GM18861 (cell line): ENCODE data around the gene POLE.
"Not testable (repeated sequence)": the region's sequence is repeated elsewhere in the genome, so short reads cannot be mapped to it uniquely, and the experiment has no call there.

ENCODE experiments used
- ATAC-seq: cut with Tn5 transposase; IDR thresholded peaks from one replicate; pipeline ENCODE4 v1.9.1; 2021; ENCODE audit not compliant: unreplicated experiment

The POLE gene

DNA sequence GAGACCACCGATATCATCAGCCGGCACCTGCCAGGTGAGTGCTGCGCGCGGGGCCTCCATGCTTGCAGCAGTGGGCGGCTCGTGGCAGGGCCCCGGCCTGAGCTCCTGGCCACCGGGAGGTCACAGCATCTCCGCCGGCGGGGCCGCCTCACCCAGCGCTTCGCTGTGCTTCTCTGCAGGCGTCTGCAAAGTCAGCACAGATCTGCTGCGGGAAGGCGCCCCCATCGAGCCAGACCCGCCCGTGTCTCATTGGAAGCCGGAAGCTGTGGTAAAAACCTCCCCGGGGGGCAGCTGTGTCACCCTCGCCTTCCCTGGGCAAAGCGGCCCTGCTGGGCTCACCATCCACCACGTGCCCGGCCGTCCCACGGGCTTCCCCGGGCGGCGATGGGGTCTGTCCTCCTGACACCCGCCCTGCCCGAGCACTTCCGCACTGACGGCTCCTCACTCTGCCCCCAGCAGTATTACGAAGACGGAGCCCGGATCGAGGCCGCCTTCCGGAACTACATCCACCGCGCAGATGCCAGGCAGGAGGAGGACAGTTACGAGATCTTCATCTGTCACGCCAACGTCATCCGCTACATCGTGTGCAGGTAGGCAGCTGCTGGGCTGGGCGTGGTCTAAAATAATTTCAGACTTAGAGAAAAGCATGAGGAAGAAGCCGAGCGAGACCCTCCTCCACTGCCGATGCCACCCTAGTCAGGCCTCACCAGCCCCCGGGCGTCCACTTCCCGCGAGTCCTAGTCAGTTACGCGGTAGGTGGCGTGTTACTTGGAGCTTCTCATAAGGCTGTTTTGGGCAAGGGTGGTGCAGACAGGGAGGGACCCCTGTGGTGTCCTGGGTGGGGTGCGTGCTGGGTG lies 30.6 kb upstream of the POLE start:
- ATAC-seq = no peak

GRCh38 chr12:132717011-132717410 lies 29.9 kb upstream of the POLE start:
- ATAC-seq = no peak

DNA sequence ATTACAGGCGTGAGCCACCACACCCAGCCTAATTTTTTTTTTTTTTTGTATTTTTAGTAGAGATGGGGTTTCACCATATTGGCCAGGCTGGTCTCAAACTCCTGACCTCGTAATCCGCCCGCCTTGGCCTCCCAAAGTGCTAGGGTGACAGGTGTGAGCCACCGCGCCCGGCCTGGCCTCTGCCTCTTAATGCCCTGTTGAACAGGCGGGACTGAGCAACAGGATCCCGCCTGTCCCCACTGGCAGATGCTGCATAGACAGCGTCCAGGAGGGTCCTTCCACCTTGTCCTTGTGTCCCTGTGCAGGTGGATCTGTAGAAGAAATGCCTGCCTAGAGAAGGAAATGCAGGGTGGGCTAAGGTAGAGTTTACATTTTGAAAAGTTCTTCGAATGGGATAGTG lies 29.2 kb upstream of the POLE start:
- ATAC-seq = no peak

DNA sequence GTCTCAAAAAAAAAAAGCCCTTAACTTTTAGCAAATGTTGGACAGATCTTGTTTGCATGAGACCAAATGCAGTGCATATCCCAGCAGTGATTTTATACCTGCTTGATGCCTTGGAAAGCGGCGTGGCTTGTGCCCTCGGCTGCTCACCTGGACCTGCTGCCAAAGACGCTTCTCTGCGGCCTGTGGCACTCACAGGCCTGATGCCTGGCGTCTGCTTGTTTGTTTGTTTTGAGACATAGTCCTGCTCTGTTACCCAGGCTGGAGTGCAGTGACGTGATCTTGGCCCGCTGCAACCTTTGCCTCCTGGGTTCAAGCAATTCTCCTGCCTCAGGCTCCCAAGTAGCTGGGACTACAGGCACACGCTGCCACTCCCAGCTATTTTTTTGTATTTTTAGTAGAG lies 28.7 kb upstream of the POLE start:
- no peak for ATAC-seq

DNA sequence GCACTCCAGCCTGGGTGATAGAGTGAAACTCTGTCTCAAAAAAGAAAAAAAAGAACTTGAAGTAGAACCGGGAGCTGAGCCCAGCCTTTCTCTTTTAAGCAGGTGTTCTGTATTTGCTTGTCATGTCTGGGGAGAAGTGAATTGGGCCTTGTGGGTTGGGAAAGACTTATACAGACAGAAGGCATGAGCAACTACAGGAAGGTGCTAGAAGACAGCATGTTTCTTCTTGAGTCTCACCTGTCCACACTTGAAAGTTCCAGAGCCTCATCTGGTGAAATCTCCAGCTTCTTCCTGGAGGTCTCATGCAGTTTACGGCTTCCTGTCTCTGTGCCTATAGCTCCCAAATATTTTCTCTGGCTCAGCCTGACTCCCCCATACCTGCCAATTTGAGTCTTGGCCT lies 26.0 kb upstream of the POLE start:
- ATAC-seq = no peak

DNA sequence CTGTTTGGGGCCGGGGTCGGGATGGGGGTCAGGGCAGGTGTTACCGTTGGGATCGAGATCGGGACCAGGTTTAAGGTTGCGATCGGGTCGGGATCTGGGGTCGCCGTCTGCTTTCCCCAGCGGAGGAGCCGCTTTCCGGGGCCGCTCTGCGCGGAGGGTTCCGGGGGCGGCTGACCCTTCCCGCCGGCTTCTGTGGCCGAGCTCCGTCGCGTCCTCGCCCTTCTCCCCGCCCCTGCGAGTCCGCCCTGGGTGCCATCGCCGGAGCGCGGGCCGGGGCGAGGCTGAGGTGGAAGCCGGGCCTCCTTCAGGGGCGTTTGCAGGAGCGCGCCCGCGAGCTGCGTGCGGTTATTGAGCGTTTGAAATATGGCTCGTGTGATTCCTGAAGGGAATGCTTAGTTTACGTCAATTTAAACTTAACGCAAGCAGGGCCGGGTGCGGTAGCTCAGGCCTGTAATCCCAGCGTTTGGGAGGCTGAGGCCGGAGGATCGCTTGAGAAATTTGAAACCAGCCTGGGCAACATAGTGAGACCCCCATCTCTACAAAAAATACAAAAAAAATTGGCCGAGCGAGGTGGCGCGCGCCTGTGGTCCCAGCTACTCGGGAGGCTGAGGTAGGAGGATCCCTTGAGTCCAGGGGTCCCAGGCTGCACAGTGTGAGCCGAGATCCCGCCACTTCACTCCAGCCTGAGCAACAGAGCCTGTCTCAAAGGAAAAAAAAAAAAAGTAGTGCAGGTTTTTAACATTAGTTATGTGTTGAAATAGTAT lies 24.1 kb upstream of the POLE start:
- ATAC-seq = no peak

DNA sequence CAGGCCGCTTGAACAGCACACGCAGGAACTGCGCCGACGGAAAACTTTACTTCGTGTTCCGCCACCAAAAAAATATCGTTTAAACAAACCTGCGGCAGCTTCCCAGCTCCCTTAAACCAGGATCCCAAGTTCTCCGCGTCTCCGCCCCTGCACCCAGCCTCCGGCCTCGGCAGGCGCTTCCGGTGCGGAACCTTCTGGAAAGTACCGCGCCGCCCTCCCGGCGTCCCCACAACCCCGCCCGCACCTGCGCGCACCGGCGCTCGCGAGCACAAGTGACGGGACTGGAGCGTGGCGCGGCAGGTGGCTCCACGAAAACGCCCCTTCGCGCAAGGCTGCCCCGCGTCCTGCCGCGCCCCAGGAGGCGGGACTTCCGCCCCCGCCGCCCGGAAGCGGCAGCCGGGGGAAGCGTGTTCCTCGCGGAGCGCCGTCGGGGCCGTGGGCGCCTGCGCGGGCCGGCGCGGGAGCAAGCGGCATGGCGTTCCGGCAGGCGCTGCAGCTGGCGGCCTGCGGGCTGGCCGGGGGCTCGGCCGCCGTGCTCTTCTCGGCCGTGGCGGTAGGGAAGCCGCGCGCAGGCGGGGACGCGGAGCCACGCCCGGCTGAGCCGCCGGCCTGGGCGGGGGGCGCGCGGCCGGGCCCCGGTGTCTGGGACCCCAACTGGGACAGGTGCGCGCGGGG lies 23.4 kb upstream of the POLE start, which contains the start of gene PGAM5:
Gene PGAM5, plus strand, starts transcription at position 438 of the 675 bp plus-strand sequence. Its CDS starts 35 bp downstream, at position 473.
- peak; percentile 86 for ATAC-seq

DNA sequence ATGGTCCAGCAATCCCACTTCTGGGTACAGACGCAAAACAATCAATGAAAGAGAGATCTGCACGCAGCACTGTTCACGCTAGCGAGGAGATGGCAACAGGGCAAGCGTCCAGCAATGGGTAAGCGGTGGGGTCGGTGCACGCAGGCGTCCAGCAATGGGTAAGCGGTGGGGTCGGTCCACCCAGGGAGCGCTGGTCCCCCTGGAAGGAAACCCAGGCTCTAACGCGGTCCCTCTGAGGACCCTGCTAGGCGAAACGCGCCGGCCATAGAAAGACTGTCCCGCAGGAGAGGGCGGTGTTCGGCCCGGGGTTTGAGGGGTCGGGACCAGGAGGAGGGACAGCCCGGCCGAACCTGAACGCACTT lies 22.9 kb upstream of the POLE start:
- ATAC-seq = peak; percentile 9

DNA sequence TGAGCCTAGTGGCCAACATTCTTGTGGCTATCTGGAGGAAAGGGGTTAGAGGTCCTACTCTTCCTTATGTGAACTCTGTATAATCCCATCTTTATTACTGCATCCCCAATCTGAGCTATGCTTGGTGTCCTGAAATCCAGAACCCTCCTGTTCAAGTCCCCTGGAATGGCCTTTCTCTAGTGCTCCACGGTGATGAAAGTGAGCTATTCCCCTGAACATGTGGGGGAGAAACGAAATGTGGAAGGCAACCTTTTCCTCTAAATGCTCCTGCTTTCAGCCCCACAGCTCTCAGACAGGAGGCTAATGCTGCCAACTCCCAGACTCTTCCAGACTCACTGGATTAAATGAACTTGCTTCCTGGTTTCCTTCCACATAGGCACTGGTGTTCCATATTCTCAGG lies 21.0 kb upstream of the POLE start:
- no peak for ATAC-seq

DNA sequence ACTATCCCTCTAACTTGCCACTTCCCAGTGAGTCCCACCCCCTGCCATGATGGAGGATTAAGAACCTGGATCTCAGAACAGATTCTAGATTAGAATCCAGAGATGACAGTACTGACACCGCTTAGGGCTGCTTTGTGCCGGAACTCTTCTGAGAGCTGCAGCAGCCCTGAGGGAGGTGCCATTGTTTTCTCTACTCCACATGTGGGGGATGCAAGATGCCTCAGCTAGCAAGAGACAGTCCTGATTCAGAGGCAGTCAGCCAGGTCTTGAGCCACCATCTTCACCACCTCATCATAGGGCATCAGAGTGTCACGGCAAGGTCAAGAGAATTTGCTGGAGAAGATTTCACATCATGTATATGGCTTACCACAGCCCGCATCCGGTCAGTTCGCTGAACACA lies 20.1 kb upstream of the POLE start:
- ATAC-seq = no peak

DNA sequence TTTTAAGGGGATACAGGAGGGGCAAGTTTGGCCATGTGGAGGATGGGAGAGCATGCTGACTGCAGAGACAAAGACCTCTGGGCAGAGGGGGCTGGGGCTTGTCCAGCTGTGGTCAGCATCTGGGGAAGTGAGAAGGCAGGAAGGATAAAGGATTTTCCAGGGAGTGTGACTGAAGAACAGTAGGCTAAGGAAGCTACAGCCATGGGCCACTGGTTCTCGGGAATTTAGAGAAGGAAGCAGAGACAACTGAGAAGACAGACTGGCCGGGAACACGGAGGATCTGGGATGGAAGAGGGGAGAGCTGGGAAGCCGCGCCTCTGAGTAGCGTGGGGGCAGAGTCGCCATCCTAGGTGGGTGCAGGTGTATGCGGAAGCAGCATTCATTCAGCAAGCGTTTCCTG lies 16.5 kb upstream of the POLE start:
- no peak for ATAC-seq

DNA sequence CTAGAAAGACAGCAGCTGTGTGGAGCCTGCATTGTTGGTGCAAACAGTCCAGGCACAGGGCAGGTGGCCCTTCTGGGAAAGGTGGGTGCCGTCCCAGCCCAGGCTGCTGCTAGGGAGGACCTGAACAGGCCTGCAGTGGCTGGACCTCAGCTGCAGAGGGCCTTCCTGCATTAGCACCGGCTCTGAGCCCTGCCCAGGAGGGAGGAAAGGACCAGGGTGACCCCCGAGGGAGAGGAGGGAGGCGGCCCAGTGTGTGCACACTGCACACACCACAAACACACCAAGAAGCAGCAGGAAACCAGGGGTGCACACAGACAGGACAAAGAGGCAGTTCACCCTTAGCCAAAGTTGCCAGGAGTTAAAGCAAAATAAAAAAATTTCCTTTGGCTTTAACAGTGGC lies 15.5 kb upstream of the POLE start:
- no peak for ATAC-seq

GRCh38 chr12:132700212-132700822 lies 13.2 kb upstream of the POLE start:
- peak; percentile 55 for ATAC-seq

GRCh38 chr12:132698341-132698740 lies 11.2 kb upstream of the POLE start:
- ATAC-seq = no peak

DNA sequence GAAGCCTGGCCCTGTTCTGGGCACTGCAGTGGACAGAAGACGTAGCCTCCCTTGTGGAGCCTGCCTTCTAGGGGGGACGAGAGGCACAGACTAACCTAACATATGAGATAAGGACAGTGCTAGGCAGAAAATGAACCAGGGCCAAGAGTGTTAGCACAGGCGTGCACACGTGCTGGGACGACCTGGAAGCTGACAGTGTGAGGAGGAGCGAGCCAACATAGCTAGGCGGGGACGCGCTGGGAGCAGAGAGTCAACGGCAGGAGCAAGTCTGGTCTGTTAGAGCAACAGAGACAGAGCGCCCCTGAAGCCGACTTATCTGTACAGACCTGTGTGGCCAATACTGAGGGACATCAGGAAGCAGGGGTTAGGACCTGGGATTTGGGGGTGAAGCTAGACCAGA lies 8.3 kb upstream of the POLE start:
- no peak for ATAC-seq

DNA sequence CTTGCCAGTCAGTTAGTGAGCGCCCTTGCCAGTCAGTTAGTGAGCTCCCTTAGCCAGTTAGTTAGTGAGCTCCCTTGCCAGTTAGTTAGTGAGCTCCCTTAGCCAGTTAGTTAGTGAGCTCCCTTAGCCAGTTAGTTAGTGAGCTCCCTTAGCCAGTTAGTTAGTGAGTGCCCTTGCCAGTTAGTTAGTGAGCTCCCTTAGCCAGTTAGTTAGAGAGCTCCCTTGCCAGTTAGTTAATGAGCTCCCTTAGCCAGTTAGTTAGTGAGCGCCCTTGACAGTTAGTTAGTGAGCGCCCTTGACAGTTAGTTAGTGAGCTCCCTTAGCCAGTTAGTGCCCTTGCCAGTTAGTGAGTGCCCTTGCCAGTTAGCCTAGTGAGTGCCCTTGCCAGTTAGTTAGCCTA lies 7.7 kb upstream of the POLE start:
- not testable (repeated sequence) for ATAC-seq

- not testable (repeated sequence) for ATAC-seq
Measured at GRCh38 chr12:132692030-132692429, 4.9 kb upstream of the POLE start.

GRCh38 chr12:132690112-132690511 lies 3.0 kb upstream of the POLE start:
- ATAC-seq = no peak

DNA sequence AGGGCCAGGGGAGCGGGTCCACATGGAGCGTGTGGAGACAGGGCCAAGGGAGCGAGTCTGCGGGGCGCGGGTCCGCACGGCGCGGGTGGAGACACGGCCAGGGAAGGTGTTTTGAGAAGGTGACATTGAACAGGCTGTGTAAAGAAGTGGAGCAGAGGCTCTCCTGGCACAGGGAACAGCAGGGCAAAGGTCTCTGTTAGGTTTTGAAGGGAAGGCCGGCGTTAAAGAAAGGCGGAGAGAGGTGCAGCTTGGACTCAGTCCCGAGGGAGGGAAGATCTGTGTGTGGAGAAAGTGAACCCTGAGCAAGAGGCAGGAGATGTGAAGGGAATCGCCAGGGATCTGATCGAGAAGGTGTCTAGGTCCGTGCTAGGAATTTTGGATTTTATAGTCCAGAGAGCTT lies 2.1 kb upstream of the POLE start:
- ATAC-seq = no peak

DNA sequence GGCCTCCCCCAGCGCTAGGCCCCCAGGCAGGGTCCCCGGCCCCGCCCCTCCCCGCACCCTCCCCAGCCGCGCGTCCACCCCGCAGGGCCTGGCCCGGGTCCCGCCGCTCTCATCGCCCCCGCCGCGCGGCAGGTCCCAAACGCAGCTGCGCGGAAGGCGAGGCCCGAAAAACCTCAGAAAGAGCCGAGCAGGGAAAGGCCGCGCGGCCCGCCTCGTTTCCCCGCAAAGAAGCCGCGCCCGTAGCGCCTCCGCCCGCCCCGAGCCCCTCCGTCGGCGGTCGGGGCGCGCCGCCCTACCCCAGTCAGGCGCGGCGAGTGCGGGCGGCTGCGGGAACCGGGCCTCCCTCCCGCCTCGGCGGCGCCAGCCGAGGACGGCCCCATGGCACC lies 324 bp downstream of the POLE start:
- peak; percentile 8 for ATAC-seq

- ATAC-seq = no peak
Measured at GRCh38 chr12:132685400-132685799, 1.7 kb downstream of the POLE start.
